GM21423 (cell line): ENCODE measurements around the gene HELZ2.

ENCODE experiments used
- ATAC-seq: cut with Tn5 transposase; IDR thresholded peaks from one replicate; pipeline ENCODE4 v1.9.1; 2021; ENCODE audit warnings: mild to moderate bottlenecking, moderate library complexity; ENCODE audit not compliant: unreplicated experiment

The HELZ2 gene

GRCh38 chr20:63553933-63554290 lies 20.1 kb downstream of the HELZ2 start, which contains the start of gene FNDC11:
TSS of gene FNDC11 (plus strand) at chr20:63554159. CDS start at chr20:63555664, 1,505 bp downstream.
- peak; percentile 24 for ATAC-seq

DNA sequence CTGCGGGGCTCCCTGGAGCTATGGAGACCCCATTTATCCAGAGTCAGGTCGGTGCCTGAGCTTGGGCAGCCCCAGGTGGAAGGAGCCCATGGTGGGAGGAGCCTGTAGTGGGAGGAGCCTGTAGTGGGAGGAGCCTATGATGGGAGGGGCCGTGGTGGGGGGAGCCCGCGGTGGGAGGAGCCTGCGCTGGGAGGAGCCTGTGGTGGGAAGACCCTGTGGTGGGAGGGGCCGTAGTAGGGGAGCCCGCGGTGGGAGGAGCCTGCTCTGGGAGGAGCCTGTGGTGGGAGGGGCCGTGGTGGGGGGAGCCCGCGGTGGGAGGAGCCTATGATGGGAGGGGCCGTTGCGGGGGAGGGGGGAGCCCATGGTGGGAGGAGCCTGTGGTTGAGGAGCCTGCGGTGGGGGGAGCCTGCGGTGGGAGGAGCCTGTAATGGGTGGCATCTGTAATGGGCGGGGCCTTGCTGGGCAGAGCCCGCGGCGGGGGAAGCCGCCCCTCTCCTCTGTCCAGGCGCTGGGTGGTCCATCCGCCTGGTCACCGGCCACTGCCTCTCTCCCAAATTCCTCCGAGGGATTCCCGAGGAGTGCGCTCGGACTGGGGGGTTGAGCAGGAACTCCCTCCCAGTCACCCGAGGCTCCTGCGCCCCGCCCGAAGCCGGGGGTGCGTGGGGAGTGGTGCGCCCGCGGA lies 20.6 kb downstream of the HELZ2 start:
- peak; percentile 32 for ATAC-seq

DNA sequence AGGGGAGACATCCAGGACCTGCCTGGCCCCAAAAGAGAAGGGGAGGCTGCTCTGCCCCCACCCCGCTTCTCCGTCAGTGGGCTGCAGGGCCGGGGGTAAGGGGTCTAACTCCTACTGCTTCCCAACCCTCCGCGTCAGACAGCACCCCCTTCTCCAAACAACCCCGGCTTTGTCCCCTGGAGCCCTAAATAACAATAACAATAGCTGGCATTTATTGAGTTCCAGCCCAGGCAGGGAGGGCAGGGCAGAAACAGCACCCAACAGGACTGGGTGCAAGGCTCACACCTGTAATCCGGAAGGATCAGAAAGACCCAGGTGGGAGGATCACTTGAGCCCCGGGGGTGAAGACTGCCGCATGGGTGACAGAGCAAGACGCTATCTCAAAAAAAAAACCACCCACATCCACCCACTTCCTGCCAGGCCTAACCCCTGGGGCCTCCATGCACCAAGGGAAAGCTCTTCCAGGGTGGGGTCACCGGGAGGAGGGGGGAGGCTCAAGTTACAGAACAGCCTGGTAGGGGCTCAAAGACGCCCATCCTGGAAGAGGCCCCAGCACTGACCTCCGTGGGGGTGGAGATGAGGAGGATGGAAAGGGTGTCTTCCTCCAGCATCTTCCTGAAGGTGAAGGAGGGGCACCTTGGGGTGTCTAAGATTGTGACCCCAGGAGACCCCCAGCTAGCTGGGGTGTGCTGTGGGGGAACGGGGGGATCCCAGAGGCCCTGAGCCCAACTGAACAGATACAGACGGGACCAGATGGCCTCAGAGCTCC lies 21.4 kb downstream of the HELZ2 start:
- ATAC-seq: peak; percentile 49

GRCh38 chr20:63551068-63551467 lies 23.0 kb downstream of the HELZ2 start:
- ATAC-seq: no peak

GRCh38 chr20:63549679-63550282 lies 24.3 kb downstream of the HELZ2 start:
- ATAC-seq: no peak

DNA sequence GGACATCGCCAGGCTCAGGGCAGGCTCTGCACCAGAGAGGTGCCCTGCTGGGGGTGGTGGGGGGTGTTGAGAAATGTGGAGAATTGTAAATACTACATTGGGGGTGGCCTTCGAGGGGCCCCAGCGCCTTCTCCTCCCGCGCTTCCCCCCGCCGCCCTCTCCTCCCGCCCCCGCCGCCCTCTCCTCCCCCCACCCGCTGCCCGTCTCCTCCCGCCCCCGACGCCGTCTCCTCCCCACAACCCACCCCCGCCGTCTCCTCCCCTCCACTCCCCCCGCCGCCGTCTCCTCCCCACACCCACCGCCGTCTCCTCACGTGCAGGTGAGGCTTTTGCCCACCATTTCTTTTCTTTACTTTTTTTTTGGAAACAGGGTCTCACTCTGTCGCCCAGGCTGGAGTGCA lies 25.0 kb downstream of the HELZ2 start:
- no peak for ATAC-seq

- no peak for ATAC-seq
Observed at GRCh38 chr20:63548542-63548941, 25.5 kb downstream of the HELZ2 start.

DNA sequence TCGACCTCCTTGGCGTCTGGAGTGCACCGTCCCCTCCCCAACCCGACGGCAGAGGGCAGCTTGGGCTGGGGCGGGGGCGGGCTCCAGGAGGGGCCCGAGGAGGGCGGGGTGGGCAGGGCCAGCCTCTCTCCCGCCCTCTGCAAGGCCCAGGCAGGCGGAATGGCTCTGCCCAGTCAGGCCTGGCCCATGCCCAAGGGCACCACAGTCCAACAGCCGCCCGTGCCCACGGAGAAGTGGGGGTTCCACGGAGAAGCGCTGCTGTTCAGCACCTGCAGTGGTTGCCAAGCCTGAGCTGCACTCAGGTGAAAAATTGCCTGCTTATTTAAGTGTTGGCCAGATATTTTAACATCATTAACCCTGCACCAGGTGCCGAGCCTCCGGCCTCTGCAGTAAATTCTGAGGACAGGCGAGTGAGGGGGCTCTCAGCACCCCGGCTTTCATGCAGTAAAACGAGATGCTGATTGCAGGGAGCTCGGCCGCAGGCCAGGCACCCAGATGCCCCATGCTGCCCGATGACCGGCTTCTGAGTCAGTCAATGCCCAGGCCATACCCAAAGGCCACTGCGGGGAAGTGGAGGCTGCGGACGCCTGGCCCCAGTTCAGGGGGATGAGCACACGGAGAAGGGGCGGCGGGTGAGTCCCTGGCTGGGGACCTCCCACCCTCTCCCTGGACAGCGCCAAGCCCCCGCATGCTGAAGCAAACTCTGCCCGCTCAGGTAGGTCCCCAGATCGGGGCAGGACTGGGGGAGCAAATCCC lies 26.1 kb downstream of the HELZ2 start, which contains the start of gene SRMS:
Gene SRMS, minus strand, starts transcription at position 25 of the 756 bp plus-strand sequence. CDS start 286 bp downstream, outside the sequence.
- no peak for ATAC-seq

GRCh38 chr20:63546956-63547724 lies 26.9 kb downstream of the HELZ2 start:
- no peak for ATAC-seq

DNA sequence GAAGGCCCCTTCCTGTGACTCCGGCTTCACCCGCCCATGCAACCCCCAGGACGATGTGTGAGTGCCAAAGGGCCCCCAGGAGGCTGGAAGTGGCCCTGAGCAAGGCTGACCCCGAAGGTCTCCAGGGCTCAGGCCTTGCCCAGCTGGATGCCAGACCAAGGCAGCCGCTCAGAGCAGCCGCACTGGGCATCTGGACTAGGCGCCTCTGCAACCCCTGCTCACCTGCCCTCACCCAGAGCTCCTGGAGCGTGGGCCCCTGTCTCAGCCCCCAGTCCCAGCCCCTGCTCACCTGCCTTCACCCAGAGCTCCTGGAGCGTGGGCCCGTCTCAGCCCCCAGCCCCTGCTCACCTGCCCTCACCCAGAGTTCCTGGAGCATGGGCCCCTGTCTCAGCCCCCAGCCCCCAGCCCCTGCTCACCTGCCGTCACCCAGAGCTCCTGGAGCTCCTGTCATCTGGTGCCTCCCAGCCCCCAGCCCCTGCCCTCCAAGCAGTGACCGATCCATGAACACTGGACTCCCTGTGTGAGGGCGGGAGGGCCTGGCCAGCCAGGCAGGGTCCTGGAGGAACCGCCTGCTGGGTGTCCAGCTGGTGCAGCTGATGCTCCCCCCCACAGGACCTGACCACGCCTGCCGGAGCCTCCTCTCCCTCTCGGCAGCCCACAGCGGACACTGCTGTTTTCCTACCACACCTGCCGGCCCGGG lies 27.6 kb downstream of the HELZ2 start:
- no peak for ATAC-seq

DNA sequence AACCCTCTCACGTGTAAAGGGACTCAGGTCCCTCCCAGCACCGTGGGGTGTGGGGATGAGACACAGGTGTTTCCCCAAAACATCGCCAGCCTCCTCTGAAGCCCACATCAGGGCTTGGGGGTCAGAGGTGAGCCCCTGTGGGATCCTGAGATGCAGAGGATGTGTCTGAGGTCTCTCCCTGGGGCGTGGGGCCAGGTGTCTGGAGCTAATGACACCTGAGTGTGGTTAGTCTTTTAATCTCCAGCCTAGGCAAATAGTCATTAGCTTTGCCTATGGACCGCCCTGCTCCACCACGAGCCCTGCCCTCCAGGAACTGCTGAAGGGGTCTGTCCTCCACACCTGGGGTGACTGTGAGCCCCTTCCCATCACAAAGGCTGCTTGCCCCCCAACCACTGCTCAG lies 28.2 kb downstream of the HELZ2 start:
- ATAC-seq: no peak

DNA sequence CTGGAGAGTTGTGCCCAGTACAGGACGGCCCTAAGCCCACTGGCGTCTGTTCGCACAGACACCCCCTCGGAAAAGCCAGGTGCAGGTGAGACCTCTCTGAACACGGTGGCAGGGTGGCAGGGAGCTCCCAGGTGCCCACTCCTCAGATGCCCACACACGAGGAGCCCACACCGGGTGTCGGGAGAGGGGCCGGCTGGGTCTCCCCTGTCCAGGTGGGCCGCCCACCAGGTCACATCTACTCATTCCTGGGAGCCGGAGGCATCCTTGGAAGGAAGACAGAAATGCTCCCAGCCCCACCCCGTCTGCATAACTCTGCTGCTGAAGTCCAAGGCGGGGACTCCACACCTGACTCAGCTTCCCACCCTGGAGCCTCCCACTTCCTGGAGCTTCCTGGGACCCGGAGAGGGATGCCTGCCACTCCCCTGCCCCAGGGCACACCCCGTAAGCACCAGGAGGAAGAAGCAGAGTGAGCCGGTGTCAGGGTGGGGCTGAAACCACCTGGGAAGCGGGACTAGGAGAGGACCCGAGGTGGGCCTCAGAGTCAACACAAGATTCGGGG lies 29.0 kb downstream of the HELZ2 start:
- ATAC-seq: no peak

- ATAC-seq: no peak
Observed at GRCh38 chr20:63544241-63544957, 29.6 kb downstream of the HELZ2 start.

GRCh38 chr20:63543733-63544132 lies 30.3 kb downstream of the HELZ2 start:
- ATAC-seq: no peak

DNA sequence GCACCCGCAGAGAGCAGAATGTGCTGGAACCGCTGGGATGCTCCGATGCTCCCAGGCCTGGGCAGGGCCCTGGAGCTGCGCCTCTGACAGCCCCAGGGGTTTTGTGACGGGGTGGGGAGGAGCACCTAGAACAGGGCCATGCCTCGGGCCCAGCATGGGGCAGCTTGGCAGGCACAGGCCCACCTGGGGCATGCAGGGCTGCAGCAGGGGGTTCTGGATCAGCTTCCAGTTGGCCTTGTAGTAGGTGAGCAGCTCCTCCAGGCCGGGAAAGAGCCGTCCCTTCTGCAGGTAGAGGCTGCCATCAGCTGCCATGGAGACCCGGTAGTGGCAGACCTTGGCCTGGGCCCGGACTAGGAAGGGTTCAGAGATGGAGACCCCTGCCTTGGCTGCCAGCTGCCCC lies 30.9 kb downstream of the HELZ2 start:
- ATAC-seq: no peak

- no peak for ATAC-seq
Observed at GRCh38 chr20:63542696-63543095, 31.3 kb downstream of the HELZ2 start.

DNA sequence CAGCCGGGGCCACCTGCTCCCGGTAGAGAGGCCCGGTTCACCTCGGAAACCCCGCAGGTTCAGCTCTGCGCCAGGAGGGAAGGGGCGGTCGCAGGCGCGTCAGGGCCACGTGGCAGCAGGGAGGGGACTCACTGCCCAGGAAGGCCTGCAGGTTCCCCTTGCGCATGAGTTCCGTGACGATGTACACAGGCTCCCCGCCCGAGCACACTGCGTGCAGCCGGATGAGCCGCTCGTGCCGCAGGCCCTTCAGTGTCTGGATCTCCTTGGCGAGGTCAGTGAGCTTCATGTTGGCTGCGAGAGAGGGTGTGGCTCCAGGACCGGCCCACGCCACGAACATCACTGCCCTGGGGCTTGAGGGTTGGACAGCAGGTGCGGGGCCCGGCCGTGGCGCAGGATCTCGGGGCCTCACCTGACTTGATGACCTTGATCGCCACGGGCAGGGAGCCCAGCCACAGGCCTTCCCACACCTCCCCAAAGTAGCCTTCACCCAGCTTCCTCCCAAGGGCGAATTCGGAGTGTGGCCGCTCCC lies 31.9 kb downstream of the HELZ2 start:
- ATAC-seq: no peak

GRCh38 chr20:63541371-63541770 lies 32.7 kb downstream of the HELZ2 start:
- ATAC-seq: no peak
